ENCODE measurements around the gene GFI1B.

The GFI1B gene

GRCh38 chr9:132982458-132982857 lies 4.0 kb downstream of the GFI1B start:
- no peak overlapping the region for H2AFZ ChIP-seq (ENCODE audit: low read length)
- peak overlapping the region; percentile 85 for H3K4me3 ChIP-seq (ENCODE audit: low read length, poor library complexity, severe bottlenecking)
- H3F3A ChIP-seq (ENCODE audit: low read depth) = peaks cover 12% of the 10 kb centered on the region; the same call in 1 of the 2 replicates
- peaks cover 96% of the 10 kb centered on the region for H3K79me2 ChIP-seq (ENCODE audit: insufficient read depth, low read length)
- peaks cover 68% of the 10 kb centered on the region for H3K4me1 ChIP-seq (ENCODE audit: insufficient read depth, low read length, poor library complexity, severe bottlenecking)
- peaks cover 13% of the 10 kb centered on the region; the same call in 1 of the 2 replicates for H3K36me3 ChIP-seq (ENCODE audit: insufficient read depth, low read length)
- no peaks in the 10 kb centered on the region for H3K9me2 ChIP-seq (replicated peaks; ENCODE audit: low read depth, low read length)
- H3K27me3 ChIP-seq (ENCODE audit: insufficient read depth, low read length, poor library complexity, severe bottlenecking) = peaks cover 5% of the 10 kb centered on the region
- peak overlapping the region; percentile 95 for H3K4me2 ChIP-seq (ENCODE audit: low read depth, low read length, poor library complexity, severe bottlenecking)
- H3K9me3 ChIP-seq (ENCODE audit: insufficient read depth, low read depth, low read length) = no peaks in the 10 kb centered on the region
- H4K20me1 ChIP-seq (ENCODE audit: insufficient read depth, low read length, poor library complexity, severe bottlenecking) = peaks cover 7% of the 10 kb centered on the region
- TF ChIP-seq CTCF (conservative IDR thresholded peaks at IDR 0.05; ENCODE audit: low read length) (no peak), EZH2phosphoT487 (IDR thresholded peaks at IDR 0.05; ENCODE audit: borderline replicate concordance) (no peak)
- peak overlapping the region; percentile 99 for H3K9ac ChIP-seq (ENCODE audit: low read depth, low read length, poor library complexity, severe bottlenecking)

GRCh38 chr9:132983491-132984201 lies 5.2 kb downstream of the GFI1B start:
- no peak for TF ChIP-seq EZH2phosphoT487 (IDR thresholded peaks at IDR 0.05; ENCODE audit: borderline replicate concordance)
- peaks cover 7% of the 10 kb centered on the region for H4K20me1 ChIP-seq (ENCODE audit: insufficient read depth, low read length, poor library complexity, severe bottlenecking)
- peak overlapping the region; percentile 99 for H3K9ac ChIP-seq (ENCODE audit: low read depth, low read length, poor library complexity, severe bottlenecking)
- no peaks in the 10 kb centered on the region for H3K9me3 ChIP-seq (ENCODE audit: insufficient read depth, low read depth, low read length)
- no peak overlapping the region for H2AFZ ChIP-seq (ENCODE audit: low read length)
- peaks cover 6% of the 10 kb centered on the region; the same call in 1 of the 2 replicates for H3F3A ChIP-seq (ENCODE audit: low read depth)
- peak overlapping the region; percentile 95 for H3K4me2 ChIP-seq (ENCODE audit: low read depth, low read length, poor library complexity, severe bottlenecking)
- peaks cover 66% of the 10 kb centered on the region for H3K4me1 ChIP-seq (ENCODE audit: insufficient read depth, low read length, poor library complexity, severe bottlenecking)
- H3K9me2 ChIP-seq (replicated peaks; ENCODE audit: low read depth, low read length) = no peaks in the 10 kb centered on the region
- peak overlapping the region; percentile 85 for H3K4me3 ChIP-seq (ENCODE audit: low read length, poor library complexity, severe bottlenecking)
- H3K79me2 ChIP-seq (ENCODE audit: insufficient read depth, low read length) = peaks cover 100% of the 10 kb centered on the region
- H3K27me3 ChIP-seq (ENCODE audit: insufficient read depth, low read length, poor library complexity, severe bottlenecking) = peaks cover 5% of the 10 kb centered on the region
- peaks cover 25% of the 10 kb centered on the region for H3K36me3 ChIP-seq (ENCODE audit: insufficient read depth, low read length)

- TF ChIP-seq EZH2phosphoT487 (IDR thresholded peaks at IDR 0.05; ENCODE audit: borderline replicate concordance) (no peak), CTCF (conservative IDR thresholded peaks at IDR 0.05; ENCODE audit: low read length) (no peak)
- H3K4me2 ChIP-seq (ENCODE audit: low read depth, low read length, poor library complexity, severe bottlenecking) = peak overlapping the region; percentile 95
- no peaks in the 10 kb centered on the region for H3K9me3 ChIP-seq (ENCODE audit: insufficient read depth, low read depth, low read length)
- H4K20me1 ChIP-seq (ENCODE audit: insufficient read depth, low read length, poor library complexity, severe bottlenecking) = peaks cover 7% of the 10 kb centered on the region
- peaks cover 100% of the 10 kb centered on the region for H3K79me2 ChIP-seq (ENCODE audit: insufficient read depth, low read length)
- H3K27me3 ChIP-seq (ENCODE audit: insufficient read depth, low read length, poor library complexity, severe bottlenecking) = peaks cover 5% of the 10 kb centered on the region
- H3K9ac ChIP-seq (ENCODE audit: low read depth, low read length, poor library complexity, severe bottlenecking) = peak overlapping the region; percentile 99
- H3K4me3 ChIP-seq (ENCODE audit: low read length, poor library complexity, severe bottlenecking) = peak overlapping the region; percentile 85
- H3K9me2 ChIP-seq (replicated peaks; ENCODE audit: low read depth, low read length) = no peaks in the 10 kb centered on the region
- peaks cover 33% of the 10 kb centered on the region for H3K36me3 ChIP-seq (ENCODE audit: insufficient read depth, low read length)
- H3K4me1 ChIP-seq (ENCODE audit: insufficient read depth, low read length, poor library complexity, severe bottlenecking) = peaks cover 69% of the 10 kb centered on the region
- no peak overlapping the region for H2AFZ ChIP-seq (ENCODE audit: low read length)
- H3F3A ChIP-seq (ENCODE audit: low read depth) = peaks cover 8% of the 10 kb centered on the region; the same call in 1 of the 2 replicates
Observed at GRCh38 chr9:132984202-132985070, 5.9 kb downstream of the GFI1B start.

All from Loucy (cell line).